ENCODE measurements around the gene WDR86. TPM values are rescaled to one million over a fixed set of nuclear protein-coding genes. Genes with fewer than 3 reads are reported as not detected.

WDR86 gene
- polyA plus RNA-seq, 1 donor, result 12.0 TPM

DNA sequence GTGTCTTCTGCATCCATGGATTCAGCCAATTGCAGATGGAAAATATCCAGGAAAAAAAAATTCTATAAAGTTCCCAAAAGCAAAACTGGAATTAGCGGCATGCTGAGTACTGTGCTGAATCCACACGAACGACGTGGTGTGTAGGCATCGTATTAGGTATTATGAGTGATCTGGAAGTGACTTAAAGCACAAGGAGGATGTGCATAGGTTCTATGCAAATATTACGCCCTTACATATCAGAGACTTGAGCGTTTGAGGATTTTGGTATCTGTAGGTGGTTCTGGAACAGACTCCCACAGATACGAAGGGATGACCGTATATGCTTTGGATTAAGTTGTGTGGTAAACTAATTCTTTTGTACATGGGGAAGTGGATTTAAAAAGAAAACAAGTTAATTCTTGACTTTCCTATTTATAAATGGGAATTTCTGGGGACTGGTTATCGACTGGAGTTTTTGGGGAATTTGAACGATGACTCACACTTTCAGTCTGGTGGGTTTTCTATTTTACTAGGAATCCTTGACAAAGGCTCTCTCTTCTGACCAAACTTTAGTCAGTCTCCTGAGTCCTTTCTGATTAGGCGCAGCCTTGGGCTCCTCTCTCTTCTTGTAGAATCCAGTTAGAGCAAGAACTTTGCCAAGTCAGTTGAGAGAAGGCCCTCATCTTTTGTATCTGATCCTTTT lies 73.7 kb downstream of the WDR86 start:
- Histone ChIP-seq H3K4me1 (ENCODE audit: control insufficient read depth, insufficient read depth, low read length) (no peaks in the 10 kb centered on the region), H3K4me3 (ENCODE audit: low read length) (no peak overlapping the region), H3K27ac (ENCODE audit: low read length) (no peak overlapping the region), H3K9me3 (ENCODE audit: control insufficient read depth, low read depth, low read length) (no peaks in the 10 kb centered on the region), H3K36me3 (ENCODE audit: control insufficient read depth, insufficient read depth, low read length) (no peaks in the 10 kb centered on the region), H3K27me3 (ENCODE audit: control insufficient read depth, insufficient read depth, low read length) (no peaks in the 10 kb centered on the region)
- WGBS (ENCODE audit: insufficient coverage, low lambda C conversion rate), result 85% methylated on average over 4 of the region's 12 CpGs
- no peak for DNase-seq

DNA sequence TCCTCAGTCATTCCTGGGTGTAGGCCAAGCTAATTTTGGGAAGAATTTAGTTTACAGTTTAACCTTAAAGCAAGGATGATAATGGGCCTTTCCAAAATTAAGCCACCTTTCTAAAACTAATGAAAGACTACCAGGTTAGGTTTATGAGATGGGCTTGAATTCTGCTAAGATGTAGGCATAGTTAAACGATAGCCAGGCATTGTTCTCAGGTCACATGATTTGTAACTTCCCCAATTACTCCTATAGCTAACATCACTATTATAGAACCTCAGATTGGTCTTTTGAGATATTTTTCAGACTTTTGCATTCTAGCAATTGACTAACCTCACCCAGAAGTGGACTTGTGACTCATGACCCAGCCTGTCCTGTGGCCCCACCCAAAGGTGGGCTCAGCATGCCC lies 75.2 kb downstream of the WDR86 start:
- no peaks in the 10 kb centered on the region for H3K36me3 ChIP-seq (ENCODE audit: control insufficient read depth, insufficient read depth, low read length)
- H3K4me3 ChIP-seq (ENCODE audit: low read length), result no peak overlapping the region
- no peak overlapping the region for H3K27ac ChIP-seq (ENCODE audit: low read length)
- no peaks in the 10 kb centered on the region for H3K4me1 ChIP-seq (ENCODE audit: control insufficient read depth, insufficient read depth, low read length)
- H3K27me3 ChIP-seq (ENCODE audit: control insufficient read depth, insufficient read depth, low read length), result no peaks in the 10 kb centered on the region
- DNase-seq, result no peak
- WGBS (ENCODE audit: insufficient coverage, low lambda C conversion rate), result no CpG with 5 or more reads among the region's 1 CpG
- no peaks in the 10 kb centered on the region for H3K9me3 ChIP-seq (ENCODE audit: control insufficient read depth, low read depth, low read length)

Other genes with a start within 250 kb of the WDR86 start
- 0.07 TPM for gene GBX1, start 242.3 kb downstream of the WDR86 start, polyA plus RNA-seq
- not detected for gene ASB10, start 222.8 kb downstream of the WDR86 start, polyA plus RNA-seq
- gene H2BK1, start 199.6 kb downstream of the WDR86 start, polyA plus RNA-seq, result not detected
- gene ABCF2, start 182.8 kb downstream of the WDR86 start, polyA plus RNA-seq, result 19.1 TPM
- gene CHPF2, start 177.6 kb downstream of the WDR86 start, polyA plus RNA-seq, result 25.1 TPM
- 29.1 TPM for gene SMARCD3, start 161.3 kb downstream of the WDR86 start, polyA plus RNA-seq
- 52.5 TPM for gene NUB1, start 68.2 kb downstream of the WDR86 start, polyA plus RNA-seq
- 0.36 TPM for gene CRYGN, start 30.1 kb upstream of the WDR86 start, polyA plus RNA-seq
- gene RHEB, start 109.9 kb upstream of the WDR86 start, polyA plus RNA-seq, result 78.7 TPM